ENCODE results near the gene SPRED1. TPM values are rescaled to one million over a fixed set of nuclear protein-coding genes. Genes with fewer than 3 reads are reported as not detected.

The SPRED1 gene
- total and polyA plus RNA-seq, 2 experiments from 2014 or later = 8.2 to 23.2 TPM

- no peaks in the 10 kb centered on the region for H4K20me1 ChIP-seq (ENCODE audit: insufficient read depth, poor library complexity, severe bottlenecking)
- no peaks in the 10 kb centered on the region for H3K27me3 ChIP-seq
- H3K79me2 ChIP-seq = no peaks in the 10 kb centered on the region
- peaks cover 6% of the 10 kb centered on the region for H3K4me1 ChIP-seq (ENCODE audit: insufficient read depth)
- no peaks in the 10 kb centered on the region for H3K9me3 ChIP-seq (ENCODE audit: low read depth)
- H3K4me3 ChIP-seq = no peak overlapping the region
- no peaks in the 10 kb centered on the region for H3K9me2 ChIP-seq (replicated peaks; ENCODE audit: insufficient read depth)
- no peak overlapping the region for H3K27ac ChIP-seq
- H3K4me2 ChIP-seq = no peak overlapping the region
- TF ChIP-seq EZH2phosphoT487 (IDR thresholded peaks at IDR 0.05; ENCODE audit: low read depth, severe bottlenecking, unreplicated experiment) (no peak), CTCF (IDR thresholded peaks at IDR 0.05; ENCODE audit: poor library complexity) (no peak), EZH2 (IDR thresholded peaks at IDR 0.05; ENCODE audit: borderline replicate concordance) (no peak)
- no peak overlapping the region for H2AFZ ChIP-seq
- no peaks in the 10 kb centered on the region for H3K36me3 ChIP-seq (replicated peaks; ENCODE audit: insufficient read depth, low read depth)
- DNase-seq (ENCODE audit: low spot score) = no peak
- WGBS (ENCODE audit: low lambda C conversion rate, missing lambda C conversion rate) = 81% methylated on average over 4 of the region's 4 CpGs
Measured at GRCh38 chr15:38373016-38373415, 120.4 kb downstream of the SPRED1 start.

DNA sequence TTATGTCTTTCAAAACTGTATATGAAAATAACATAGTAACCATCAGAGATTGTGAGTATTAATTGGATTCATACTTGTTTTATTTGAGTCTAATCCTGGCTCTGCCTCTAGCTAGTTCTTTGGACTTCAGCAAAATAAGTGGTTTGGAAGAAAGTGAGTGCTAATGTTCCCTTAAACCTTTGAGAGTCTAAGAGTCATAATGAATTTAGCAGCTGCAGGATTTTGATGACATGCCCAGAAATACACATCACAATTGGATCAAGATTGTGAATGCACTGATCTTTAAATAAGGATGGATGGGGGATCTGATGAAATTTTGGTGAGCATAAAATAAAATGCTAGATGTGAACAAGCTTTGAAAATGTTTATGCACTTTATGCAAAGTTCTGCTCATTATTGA lies 121.4 kb downstream of the SPRED1 start:
- Histone ChIP-seq H3K4me2 (no peak overlapping the region), H3K79me2 (no peaks in the 10 kb centered on the region), H4K20me1 (ENCODE audit: insufficient read depth, poor library complexity, severe bottlenecking) (no peaks in the 10 kb centered on the region), H3K4me3 (no peak overlapping the region), H3K27me3 (no peaks in the 10 kb centered on the region), H3K9me3 (ENCODE audit: low read depth) (no peaks in the 10 kb centered on the region), H3K27ac (no peak overlapping the region), H3K9me2 (replicated peaks; ENCODE audit: insufficient read depth) (no peaks in the 10 kb centered on the region), H3K4me1 (ENCODE audit: insufficient read depth) (peaks cover 9% of the 10 kb centered on the region), H2AFZ (no peak overlapping the region), H3K36me3 (replicated peaks; ENCODE audit: insufficient read depth, low read depth) (no peaks in the 10 kb centered on the region)
- DNase-seq (ENCODE audit: low spot score) = no peak
- no peak for TF ChIP-seq EZH2phosphoT487 (IDR thresholded peaks at IDR 0.05; ENCODE audit: low read depth, severe bottlenecking, unreplicated experiment)
- TF ChIP-seq EZH2 (IDR thresholded peaks at IDR 0.05; ENCODE audit: borderline replicate concordance) = no peak
- TF ChIP-seq CTCF (IDR thresholded peaks at IDR 0.05; ENCODE audit: poor library complexity) = no peak

DNA sequence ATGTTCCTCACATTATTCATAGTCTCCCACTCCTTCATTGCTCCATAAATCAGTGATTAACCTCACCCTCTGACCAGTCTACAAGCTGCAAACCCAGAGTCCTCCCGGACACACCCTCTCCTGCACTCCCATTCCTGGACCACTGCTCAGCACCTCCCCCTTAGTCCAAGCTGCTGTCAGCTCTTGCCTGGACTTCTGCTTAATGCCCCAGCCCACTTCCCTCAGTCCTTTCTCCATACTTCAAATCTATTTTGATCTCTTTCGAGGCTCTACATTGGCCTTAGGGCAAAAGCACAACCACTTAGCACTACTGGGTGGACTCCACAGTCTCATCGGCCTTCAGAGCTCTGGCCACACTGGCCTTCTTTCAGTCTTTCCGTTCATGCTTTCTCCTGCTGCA lies 121.9 kb downstream of the SPRED1 start:
- Histone ChIP-seq H3K27ac (no peak overlapping the region), H3K4me3 (no peak overlapping the region), H3K27me3 (no peaks in the 10 kb centered on the region), H3K79me2 (no peaks in the 10 kb centered on the region), H2AFZ (no peak overlapping the region), H3K36me3 (replicated peaks; ENCODE audit: insufficient read depth, low read depth) (no peaks in the 10 kb centered on the region), H4K20me1 (ENCODE audit: insufficient read depth, poor library complexity, severe bottlenecking) (no peaks in the 10 kb centered on the region), H3K4me2 (no peak overlapping the region), H3K9me2 (replicated peaks; ENCODE audit: insufficient read depth) (no peaks in the 10 kb centered on the region), H3K9me3 (ENCODE audit: low read depth) (no peaks in the 10 kb centered on the region), H3K4me1 (ENCODE audit: insufficient read depth) (peaks cover 9% of the 10 kb centered on the region)
- TF ChIP-seq EZH2 (IDR thresholded peaks at IDR 0.05; ENCODE audit: borderline replicate concordance) (no peak), EZH2phosphoT487 (IDR thresholded peaks at IDR 0.05; ENCODE audit: low read depth, severe bottlenecking, unreplicated experiment) (no peak), CTCF (IDR thresholded peaks at IDR 0.05; ENCODE audit: poor library complexity) (no peak)
- no peak for DNase-seq (ENCODE audit: low spot score)
- 71% methylated on average over 4 of the region's 4 CpGs for WGBS (ENCODE audit: low lambda C conversion rate, missing lambda C conversion rate)

GRCh38 chr15:38376081-38376480 lies 123.4 kb downstream of the SPRED1 start:
- no peak overlapping the region for H3K4me2 ChIP-seq
- no peaks in the 10 kb centered on the region for H3K79me2 ChIP-seq
- 75% methylated on average over 2 of the region's 2 CpGs for WGBS (ENCODE audit: low lambda C conversion rate, missing lambda C conversion rate)
- no peak for DNase-seq (ENCODE audit: low spot score)
- no peak overlapping the region for H3K4me3 ChIP-seq
- no peaks in the 10 kb centered on the region for H3K27me3 ChIP-seq
- no peak overlapping the region for H2AFZ ChIP-seq
- H3K9me2 ChIP-seq (replicated peaks; ENCODE audit: insufficient read depth) = no peaks in the 10 kb centered on the region
- H3K27ac ChIP-seq = no peak overlapping the region
- H3K36me3 ChIP-seq (replicated peaks; ENCODE audit: insufficient read depth, low read depth) = no peaks in the 10 kb centered on the region
- no peaks in the 10 kb centered on the region for H4K20me1 ChIP-seq (ENCODE audit: insufficient read depth, poor library complexity, severe bottlenecking)
- H3K9me3 ChIP-seq (ENCODE audit: low read depth) = no peaks in the 10 kb centered on the region
- H3K4me1 ChIP-seq (ENCODE audit: insufficient read depth) = peaks cover 9% of the 10 kb centered on the region
- TF ChIP-seq EZH2 (IDR thresholded peaks at IDR 0.05; ENCODE audit: borderline replicate concordance) = no peak
- no peak for TF ChIP-seq CTCF (IDR thresholded peaks at IDR 0.05; ENCODE audit: poor library complexity)
- TF ChIP-seq EZH2phosphoT487 (IDR thresholded peaks at IDR 0.05; ENCODE audit: low read depth, severe bottlenecking, unreplicated experiment) = no peak

Data from hepatocyte (in vitro differentiated cells).